MM.1S (cell line): Measurements from ENCODE around the gene ACSF3.

Source experiments
- CTCF ChIP-seq: fragments of 300-600 bp; sonication (generic); IDR thresholded peaks from 2 replicates; pipeline ENCODE4 v1.5.1; 2016; ENCODE audit warnings: antibody characterized with exemption, low read length, mixed read lengths
- EZH2 ChIP-seq: fragments of 300-600 bp; sonication (generic); optimal IDR thresholded peaks from 2 replicates; pipeline ENCODE3; 2017; ENCODE audit warnings: low read depth, mild to moderate bottlenecking, antibody characterized with exemption, low read length, mixed read lengths

- no peak for TF ChIP-seq CTCF
- TF ChIP-seq EZH2 = no peak
Observed at GRCh38 chr16:89071686-89072547, 21.7 kb upstream of the ACSF3 start.
